Measurements from ENCODE around the gene CLSTN2.

CLSTN2 gene

GRCh38 chr3:139935016-139935865, at the start of gene CLSTN2:
TSS of gene CLSTN2 (plus strand) at chr3:139935185.
- DNase-seq: no peak

GRCh38 chr3:139887431-139887830, 47.6 kb upstream of the CLSTN2 start:
- DNase-seq: no peak

- DNase-seq: no peak
Observed at GRCh38 chr3:139888561-139889140, 46.3 kb upstream of the CLSTN2 start.

GRCh38 chr3:139893267-139893962, 41.6 kb upstream of the CLSTN2 start:
- DNase-seq: no peak

GRCh38 chr3:139893963-139894642, 40.9 kb upstream of the CLSTN2 start:
- no peak for DNase-seq

GRCh38 chr3:139894643-139894989, 40.4 kb upstream of the CLSTN2 start:
- no peak for DNase-seq

- no peak for DNase-seq
Observed at GRCh38 chr3:139897759-139898158, 37.2 kb upstream of the CLSTN2 start.

GRCh38 chr3:139906418-139906817, 28.6 kb upstream of the CLSTN2 start:
- DNase-seq: no peak

GRCh38 chr3:139909811-139910210, 25.2 kb upstream of the CLSTN2 start:
- DNase-seq: no peak

- no peak for DNase-seq
Observed at GRCh38 chr3:139916271-139916670, 18.7 kb upstream of the CLSTN2 start.

GRCh38 chr3:139917226-139917785, 17.7 kb upstream of the CLSTN2 start:
- no peak for DNase-seq

- no peak for DNase-seq
Observed at GRCh38 chr3:139928708-139929505, 6.1 kb upstream of the CLSTN2 start.

- no peak for DNase-seq
Observed at GRCh38 chr3:139930211-139930610, 4.8 kb upstream of the CLSTN2 start.

- DNase-seq: no peak
Observed at GRCh38 chr3:139933766-139934165, 1.2 kb upstream of the CLSTN2 start.

- no peak for DNase-seq
Observed at GRCh38 chr3:139934613-139935015, 371 bp upstream of the CLSTN2 start.

- no peak for DNase-seq
Observed at GRCh38 chr3:139935866-139936817, 1.2 kb downstream of the CLSTN2 start.

- no peak for DNase-seq
Observed at GRCh38 chr3:139937674-139938279, 2.8 kb downstream of the CLSTN2 start.

- DNase-seq: no peak
Observed at GRCh38 chr3:139939681-139940190, 4.8 kb downstream of the CLSTN2 start.

- DNase-seq: no peak
Observed at GRCh38 chr3:139940622-139941021, 5.6 kb downstream of the CLSTN2 start.

- DNase-seq: no peak
Observed at GRCh38 chr3:139941580-139941979, 6.6 kb downstream of the CLSTN2 start.

Measured in activated CD4-positive, alpha-beta T cell treated with anti-CD3 and anti-CD28 coated beads for 1 hour (primary cell).